AG10803 (cell line): ENCODE results near the gene NOTUM.

ENCODE experiments used
- DNase-seq: peaks from one replicate; pipeline ENCODE4 v3.0.0; 2010; ENCODE audit warnings: low read depth
- H3K4me3 ChIP-seq: 2 replicates; pipeline ENCODE4 v1.5.1; 2011; ENCODE audit warnings: mild to moderate bottlenecking, low read length, control low read depth
- TF ChIP-seq, protein P1 (sequence below): conservative IDR thresholded peaks from 2 replicates; pipeline ENCODE4 v1.5.1; 2011; ENCODE audit warnings: mild to moderate bottlenecking, low read length, control low read depth, inconsistent platforms

Gene NOTUM

GRCh38 chr17:81906476-81907218 lies 54.3 kb downstream of the NOTUM start:
- TF ChIP-seq, protein P1, sequence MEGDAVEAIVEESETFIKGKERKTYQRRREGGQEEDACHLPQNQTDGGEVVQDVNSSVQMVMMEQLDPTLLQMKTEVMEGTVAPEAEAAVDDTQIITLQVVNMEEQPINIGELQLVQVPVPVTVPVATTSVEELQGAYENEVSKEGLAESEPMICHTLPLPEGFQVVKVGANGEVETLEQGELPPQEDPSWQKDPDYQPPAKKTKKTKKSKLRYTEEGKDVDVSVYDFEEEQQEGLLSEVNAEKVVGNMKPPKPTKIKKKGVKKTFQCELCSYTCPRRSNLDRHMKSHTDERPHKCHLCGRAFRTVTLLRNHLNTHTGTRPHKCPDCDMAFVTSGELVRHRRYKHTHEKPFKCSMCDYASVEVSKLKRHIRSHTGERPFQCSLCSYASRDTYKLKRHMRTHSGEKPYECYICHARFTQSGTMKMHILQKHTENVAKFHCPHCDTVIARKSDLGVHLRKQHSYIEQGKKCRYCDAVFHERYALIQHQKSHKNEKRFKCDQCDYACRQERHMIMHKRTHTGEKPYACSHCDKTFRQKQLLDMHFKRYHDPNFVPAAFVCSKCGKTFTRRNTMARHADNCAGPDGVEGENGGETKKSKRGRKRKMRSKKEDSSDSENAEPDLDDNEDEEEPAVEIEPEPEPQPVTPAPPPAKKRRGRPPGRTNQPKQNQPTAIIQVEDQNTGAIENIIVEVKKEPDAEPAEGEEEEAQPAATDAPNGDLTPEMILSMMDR: no peak
- no peak overlapping the region for H3K4me3 ChIP-seq
- no peak for DNase-seq

DNA sequence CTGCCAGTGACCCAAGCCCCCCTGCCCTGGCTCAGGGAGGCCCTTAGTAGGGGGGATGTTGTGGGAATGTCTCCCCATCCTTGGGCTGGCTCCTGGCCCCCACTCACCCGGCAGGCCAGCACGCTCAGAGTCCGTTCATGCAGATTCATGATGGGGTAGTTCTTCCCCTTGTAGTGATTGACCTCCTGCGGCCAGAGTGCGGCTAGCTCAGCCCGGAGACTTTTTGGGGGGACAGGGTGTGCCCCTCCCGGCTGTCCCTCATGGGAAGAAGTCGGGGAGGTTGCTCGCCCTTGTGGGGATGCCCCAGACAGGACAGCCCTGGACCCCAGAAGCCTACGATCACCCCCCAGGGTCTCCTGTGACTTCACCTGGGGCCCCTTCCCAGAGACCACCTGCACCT lies 55.0 kb downstream of the NOTUM start:
- no peak for DNase-seq
- TF ChIP-seq, protein P1: no peak
- H3K4me3 ChIP-seq: no peak overlapping the region

DNA sequence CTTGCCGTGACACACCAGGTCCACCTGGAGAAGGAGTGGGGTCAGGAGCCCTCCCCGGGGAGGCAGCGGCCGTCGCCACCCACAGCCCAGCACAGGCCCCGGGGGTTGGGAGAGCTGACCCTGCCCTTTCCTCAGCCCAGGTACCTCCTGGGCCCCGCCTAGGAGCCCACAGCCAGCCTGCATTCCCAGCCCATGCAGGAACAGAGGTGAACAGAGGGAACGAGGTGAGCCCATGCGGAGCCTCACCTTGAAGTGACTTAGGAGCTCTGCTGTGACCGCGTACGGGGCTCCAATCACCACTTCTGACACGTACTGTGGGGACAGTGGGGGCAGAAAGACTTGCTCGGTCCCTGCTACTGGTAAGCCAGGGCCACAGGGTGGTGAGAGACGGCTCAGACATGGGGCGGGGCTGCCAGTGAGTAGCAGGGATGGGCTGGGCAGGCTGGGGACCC lies 55.5 kb downstream of the NOTUM start:
- H3K4me3 ChIP-seq: no peak overlapping the region
- TF ChIP-seq, protein P1: no peak
- no peak for DNase-seq

DNA sequence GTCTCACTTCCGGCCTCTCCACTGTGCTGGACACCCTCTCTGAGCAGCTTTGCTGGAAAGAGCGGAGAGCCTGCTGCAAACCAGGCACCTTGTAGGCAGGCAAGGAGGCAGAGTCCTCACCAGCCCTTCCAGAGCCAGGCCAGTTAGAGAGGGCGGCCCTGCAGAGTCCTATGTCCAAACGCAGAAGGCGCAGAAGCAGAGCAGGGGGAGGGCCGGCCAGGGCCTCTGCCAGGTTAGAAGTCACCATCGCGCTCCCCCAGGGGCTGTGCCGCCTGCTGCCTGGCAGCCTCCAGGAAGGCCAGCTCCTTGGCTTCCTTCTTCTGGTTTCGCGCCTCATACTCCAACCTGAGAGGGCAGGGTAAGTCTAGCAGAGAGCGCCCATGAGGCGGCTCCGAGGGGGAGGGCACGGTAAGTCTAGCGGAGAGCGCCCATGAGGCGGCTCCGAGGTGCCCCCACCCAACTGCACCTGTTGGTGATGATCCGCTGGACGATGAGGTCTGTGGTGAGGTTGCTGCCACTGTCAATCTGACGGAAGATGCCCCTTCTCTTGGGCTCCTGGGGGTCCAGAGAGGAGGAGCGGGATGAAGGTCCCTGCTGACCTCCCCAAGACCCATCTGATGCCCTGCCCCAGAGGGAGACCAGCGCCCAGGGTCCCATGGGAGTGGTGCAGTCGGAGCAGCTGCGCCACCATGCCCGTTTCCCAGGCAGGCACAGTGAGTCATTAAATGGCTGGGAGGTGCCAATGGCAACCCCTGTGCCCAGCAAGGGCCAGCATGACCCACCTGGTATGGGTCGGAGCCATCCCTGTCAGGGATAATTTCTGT lies 56.2 kb downstream of the NOTUM start:
- H3K4me3 ChIP-seq: no peak overlapping the region
- DNase-seq: no peak
- TF ChIP-seq, protein P1: no peak

DNA sequence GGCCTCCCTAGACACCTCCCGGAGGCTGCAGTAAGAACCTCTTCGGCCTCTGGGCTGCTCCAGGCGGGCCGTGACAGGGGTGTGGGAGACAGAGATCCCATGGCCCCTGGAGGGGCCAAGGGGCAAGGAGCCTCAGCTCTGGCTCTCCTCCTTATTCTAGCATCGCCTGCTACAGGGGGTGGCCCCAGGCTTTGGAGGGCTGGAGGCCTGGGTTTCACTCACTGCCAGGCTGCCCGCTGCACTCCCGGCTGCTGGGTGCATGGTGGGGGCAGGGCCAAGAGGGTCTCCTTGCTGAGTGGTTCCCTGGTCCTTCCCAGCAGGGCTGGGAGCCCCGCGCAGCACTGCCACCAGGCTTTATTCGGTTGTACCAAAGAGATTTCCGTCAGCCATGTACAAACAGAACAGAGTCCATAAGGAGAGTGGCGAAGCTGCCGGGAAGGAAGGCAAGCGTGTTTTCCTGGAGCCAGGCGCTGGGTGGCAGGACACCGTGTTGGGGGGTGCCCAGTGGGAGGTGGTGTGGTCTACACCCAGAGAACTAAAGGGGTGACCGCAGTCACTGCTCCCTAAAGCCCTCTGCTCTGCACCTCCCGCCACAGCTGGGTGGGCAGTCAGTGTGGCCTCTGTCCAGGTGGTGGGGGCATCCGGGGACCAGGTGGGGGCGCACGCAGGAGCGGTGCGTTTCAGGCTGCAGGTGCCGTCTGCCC lies 56.9 kb downstream of the NOTUM start:
- DNase-seq: no peak
- TF ChIP-seq, protein P1: no peak
- no peak overlapping the region for H3K4me3 ChIP-seq

DNA sequence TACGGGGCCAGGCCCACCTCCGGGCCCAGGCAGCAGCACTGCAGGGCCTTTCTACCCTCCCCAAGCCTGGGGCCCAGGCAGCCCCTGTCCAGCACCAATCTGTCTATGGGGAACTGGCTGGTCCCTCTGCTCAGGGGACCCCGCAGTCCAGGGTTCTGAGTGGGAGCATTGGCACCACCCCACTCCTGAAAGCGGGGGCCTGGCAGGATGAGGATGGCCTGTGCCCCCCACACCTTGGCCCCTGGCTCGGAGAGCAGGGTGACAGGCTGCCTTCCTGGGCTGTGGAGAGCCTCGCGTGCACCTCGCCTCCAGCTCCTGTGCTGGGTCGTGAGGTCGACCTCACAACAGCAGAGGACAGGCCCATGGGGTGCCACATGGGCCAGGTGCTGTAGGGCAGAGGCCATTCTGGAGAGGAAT lies 57.6 kb downstream of the NOTUM start:
- no peak for DNase-seq
- TF ChIP-seq, protein P1: no peak
- H3K4me3 ChIP-seq: no peak overlapping the region
